PC-9 (cell line): ENCODE data around the gene ZNF365.

ENCODE experiments used
- EZH2 ChIP-seq: fragments of 200-600 bp; sonication (generic); IDR thresholded peaks from 2 replicates; pipeline ENCODE4 v1.8.0; 2017; ENCODE audit warnings: antibody characterized with exemption, low read depth
- TF ChIP-seq, protein P1 (sequence below): fragments of 200-600 bp; sonication (generic); conservative IDR thresholded peaks from 2 replicates; pipeline ENCODE4 v1.6.1; 2017; ENCODE audit warnings: mixed run types, antibody characterized with exemption, mild to moderate bottlenecking, moderate library complexity

DNA sequence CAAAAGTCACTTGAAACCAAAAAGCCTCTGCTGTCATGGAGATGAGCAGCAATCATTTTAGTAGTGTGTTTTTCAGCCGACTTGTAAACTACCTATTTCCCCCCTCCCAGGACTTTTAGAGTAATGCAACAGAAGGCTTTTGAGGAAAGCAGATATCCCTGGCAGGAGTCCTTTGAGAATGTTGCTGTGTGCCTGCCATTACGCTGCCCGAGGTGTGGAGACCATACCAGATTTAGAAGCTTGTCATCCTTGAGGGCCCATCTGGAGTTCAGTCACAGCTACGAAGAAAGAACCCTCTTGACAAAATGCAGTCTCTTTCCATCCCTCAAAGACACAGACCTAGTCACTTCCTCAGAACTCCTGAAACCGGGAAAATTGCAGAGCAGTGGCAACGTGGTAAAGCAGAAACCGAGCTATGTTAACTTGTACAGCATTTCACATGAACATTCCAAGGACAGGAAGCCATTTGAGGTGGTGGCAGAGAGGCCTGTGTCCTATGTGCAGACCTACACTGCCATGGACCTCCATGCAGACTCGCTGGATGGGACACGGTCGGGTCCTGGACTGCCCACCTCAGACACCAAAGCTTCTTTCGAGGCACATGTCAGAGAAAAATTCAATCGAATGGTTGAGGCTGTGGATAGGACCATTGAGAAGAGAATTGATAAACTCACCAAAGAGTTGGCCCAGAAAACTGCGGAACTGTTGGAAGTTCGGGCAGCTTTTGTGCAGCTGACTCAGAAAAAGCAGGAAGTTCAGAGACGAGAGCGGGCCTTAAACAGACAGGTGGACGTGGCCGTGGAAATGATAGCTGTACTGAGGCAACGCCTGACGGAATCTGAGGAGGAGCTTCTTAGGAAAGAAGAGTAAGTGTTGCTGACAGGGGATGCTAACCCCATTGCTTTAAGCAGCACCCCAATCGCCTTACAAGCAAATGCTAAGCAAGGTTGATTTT lies 2.2 kb downstream of the ZNF365 start:
- TF ChIP-seq, protein P1, sequence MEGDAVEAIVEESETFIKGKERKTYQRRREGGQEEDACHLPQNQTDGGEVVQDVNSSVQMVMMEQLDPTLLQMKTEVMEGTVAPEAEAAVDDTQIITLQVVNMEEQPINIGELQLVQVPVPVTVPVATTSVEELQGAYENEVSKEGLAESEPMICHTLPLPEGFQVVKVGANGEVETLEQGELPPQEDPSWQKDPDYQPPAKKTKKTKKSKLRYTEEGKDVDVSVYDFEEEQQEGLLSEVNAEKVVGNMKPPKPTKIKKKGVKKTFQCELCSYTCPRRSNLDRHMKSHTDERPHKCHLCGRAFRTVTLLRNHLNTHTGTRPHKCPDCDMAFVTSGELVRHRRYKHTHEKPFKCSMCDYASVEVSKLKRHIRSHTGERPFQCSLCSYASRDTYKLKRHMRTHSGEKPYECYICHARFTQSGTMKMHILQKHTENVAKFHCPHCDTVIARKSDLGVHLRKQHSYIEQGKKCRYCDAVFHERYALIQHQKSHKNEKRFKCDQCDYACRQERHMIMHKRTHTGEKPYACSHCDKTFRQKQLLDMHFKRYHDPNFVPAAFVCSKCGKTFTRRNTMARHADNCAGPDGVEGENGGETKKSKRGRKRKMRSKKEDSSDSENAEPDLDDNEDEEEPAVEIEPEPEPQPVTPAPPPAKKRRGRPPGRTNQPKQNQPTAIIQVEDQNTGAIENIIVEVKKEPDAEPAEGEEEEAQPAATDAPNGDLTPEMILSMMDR: no peak
- TF ChIP-seq EZH2: no peak
